Heart right ventricle (tissue), 16 donors: ENCODE measurements around the gene KIF26A. TPM values are rescaled to one million over a fixed set of nuclear protein-coding genes. Genes with fewer than 3 reads are reported as not detected.

ENCODE experiments used
- ATAC-seq, 8 donors: fragments of 200-7000 bp; cut with Tn5 transposase; one replicate each; pipeline ENCODE4 v1.9.1; 2020; ENCODE audit warnings: mild to moderate bottlenecking in 8 of 8, moderate library complexity in 8 of 8, moderate number of reproducible peaks in 1 of 8
- DNase-seq, 2 donors: peaks; one replicate each; pipeline ENCODE4 v3.0.0-alpha.2; 2020
- H3K27ac ChIP-seq, 10 donors: fragments of 200-600 bp; sonication (generic) in 2 of 10; one replicate each; pipeline versions ENCODE4 v1.5.0 to v1.8.0; 2020 to 2022; ENCODE audit warnings: mild to moderate bottlenecking in 3 of 10
- H3K27me3 ChIP-seq, 7 donors: fragments of 200-600 bp; one replicate each; pipeline ENCODE4 v1.8.0; 2021 to 2022; ENCODE audit warnings: mild to moderate bottlenecking in 2 of 7
- H3K36me3 ChIP-seq, 9 donors: fragments of 200-600 bp; sonication (generic) in 1 of 9; one replicate each; pipeline versions ENCODE4 v1.5.0 to v1.8.0; 2020 to 2022; ENCODE audit warnings: mild to moderate bottlenecking in 2 of 9
- H3K4me1 ChIP-seq, 9 donors: fragments of 200-600 bp; sonication (generic) in 1 of 9; one replicate each; pipeline versions ENCODE4 v1.5.0 to v1.8.0; 2020 to 2022; ENCODE audit warnings: mild to moderate bottlenecking in 4 of 9
- H3K4me3 ChIP-seq, 10 donors: fragments of 200-600 bp; sonication (generic) in 2 of 10; one replicate each; pipeline versions ENCODE4 v1.5.0 to v1.8.0; 2020 to 2022; ENCODE audit warnings: mild to moderate bottlenecking in 7 of 10, moderate library complexity in 2 of 10
- H3K9me3 ChIP-seq, 11 donors: fragments of 200-600 bp in 10 of 11; sonication (generic) in 2 of 11; one replicate each; pipeline versions ENCODE4 v1.5.0 to v1.8.0; 2013 to 2022; ENCODE audit warnings: mild to moderate bottlenecking in 2 of 11, control low read depth in 1 of 11, moderate library complexity in 1 of 11
- WGBS, 2 donors: extraction: QIAGEN DNeasy Blood & Tissue Kit; methylation state at CpG; one replicate each; pipeline ENCODE4 v1.1.7; 2013; ENCODE audit warnings: inconsistent platforms in 1 of 2; 5-methylcytosine and 5-hydroxymethylcytosine counted together
- intact Hi-C, 10 donors: fragments of 100-400 bp; cut with DNase I; formaldehyde crosslinking; loops; one replicate each; pipeline versions ENCODE4 v1.11.1 to v1.14.2; 2022
- polyA plus RNA-seq, 2 donors: library from polyadenylated mRNA; stranded (reverse); fragments of 200-250 nt; gene quantifications; one replicate each; pipeline ENCODE4 v1.2.3, GENCODE V29; 2013
- total RNA-seq, 10 donors: library from RNA; stranded (reverse); fragmentation: NEBNext Ultra II Directional in 3 of 10; extraction: Animal tissue kit (Norgen Biotek cat#: 25700) in 3 of 10; gene quantifications; one replicate each; pipeline versions ENCODE4 v1.2.1 to v1.2.4, GENCODE V29; 2021 to 2023
- TF ChIP-seq, protein P1 (sequence below), 9 donors: fragments of 200-600 bp; sonication (generic) in 2 of 9; IDR thresholded peaks; one replicate each; pipeline versions ENCODE4 v1.5.0 to v1.8.0; 2021 to 2022; ENCODE audit warnings: antibody characterized with exemption in 9 of 9, mild to moderate bottlenecking in 5 of 9, moderate library complexity in 1 of 9
- donor health status: Arrhythmogenic right ventricular cardiomyopathy.
- donor health status: ischemic (EF 13 %, LVEDD 7.1; RV severe dilation, severe dysfunction).
- donor health status: healthy with polysubstance abuse.
- donor health status: DM: no; HTN: yes; CAD: no.
- donor health status: DM: no; HTN: no; CAD: no.
- donor health status: ischemic (EF 25% LVEDD 6.9; RV normal size, moderate dysfunction).
- donor health status: ischemic (EF 25% LVEDD 5.7; RV mildly dilated, moderate dysfunction).
- donor health status: healthy.
- donor health status: DM: yes; HTN: yes; CAD: no.
- donor health status: Ischemic cardiomyopathy.
- donor health status: ischemic (EF 35%, LVEDD 5.7; RV mildly dilated, moderate dysfunction).
- donor health status: nonischemic (EF 11% LVEDD 7.7; RV severe dilation, severe dysfunction).
- donor health status: DM: yes; HTN: yes; CAD: no.
- donor health status: PGD.
- donor health status: ischemic (EF 29% LVEDD 5.4; RV normal size, mild dysfunction).
- donor health status: nonischemic (EF 23%, LVEDD 6.1; RV moderate dilation, normal function).

The KIF26A gene
- total and polyA plus RNA-seq, 12 donors, result 4.1 to 12.2 (median 6.6) TPM

GRCh38 chr14:104123879-104124278, 14.5 kb upstream of the KIF26A start:
- WGBS, 2 donors, result 98 to 100% methylated on average over 1 of the region's 1 CpG
- TF ChIP-seq, protein P1, sequence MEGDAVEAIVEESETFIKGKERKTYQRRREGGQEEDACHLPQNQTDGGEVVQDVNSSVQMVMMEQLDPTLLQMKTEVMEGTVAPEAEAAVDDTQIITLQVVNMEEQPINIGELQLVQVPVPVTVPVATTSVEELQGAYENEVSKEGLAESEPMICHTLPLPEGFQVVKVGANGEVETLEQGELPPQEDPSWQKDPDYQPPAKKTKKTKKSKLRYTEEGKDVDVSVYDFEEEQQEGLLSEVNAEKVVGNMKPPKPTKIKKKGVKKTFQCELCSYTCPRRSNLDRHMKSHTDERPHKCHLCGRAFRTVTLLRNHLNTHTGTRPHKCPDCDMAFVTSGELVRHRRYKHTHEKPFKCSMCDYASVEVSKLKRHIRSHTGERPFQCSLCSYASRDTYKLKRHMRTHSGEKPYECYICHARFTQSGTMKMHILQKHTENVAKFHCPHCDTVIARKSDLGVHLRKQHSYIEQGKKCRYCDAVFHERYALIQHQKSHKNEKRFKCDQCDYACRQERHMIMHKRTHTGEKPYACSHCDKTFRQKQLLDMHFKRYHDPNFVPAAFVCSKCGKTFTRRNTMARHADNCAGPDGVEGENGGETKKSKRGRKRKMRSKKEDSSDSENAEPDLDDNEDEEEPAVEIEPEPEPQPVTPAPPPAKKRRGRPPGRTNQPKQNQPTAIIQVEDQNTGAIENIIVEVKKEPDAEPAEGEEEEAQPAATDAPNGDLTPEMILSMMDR (IDR thresholded peaks at IDR 0.05), result no peak
- intact Hi-C loops, result no loop called here
- ATAC-seq, result no peak
- no peak for DNase-seq
- H3K27me3 ChIP-seq, result peaks cover 0 to 55% (median 23%) of the 10 kb centered on the region in 7 donors
- H3K4me1 ChIP-seq, result no peaks in the 10 kb centered on the region
- no peaks in the 10 kb centered on the region for H3K36me3 ChIP-seq
- no peak overlapping the region for H3K27ac ChIP-seq
- H3K4me3 ChIP-seq, result no peak overlapping the region
- H3K9me3 ChIP-seq, result peaks cover 0 to 36% (median 21%) of the 10 kb centered on the region in 11 donors

DNA sequence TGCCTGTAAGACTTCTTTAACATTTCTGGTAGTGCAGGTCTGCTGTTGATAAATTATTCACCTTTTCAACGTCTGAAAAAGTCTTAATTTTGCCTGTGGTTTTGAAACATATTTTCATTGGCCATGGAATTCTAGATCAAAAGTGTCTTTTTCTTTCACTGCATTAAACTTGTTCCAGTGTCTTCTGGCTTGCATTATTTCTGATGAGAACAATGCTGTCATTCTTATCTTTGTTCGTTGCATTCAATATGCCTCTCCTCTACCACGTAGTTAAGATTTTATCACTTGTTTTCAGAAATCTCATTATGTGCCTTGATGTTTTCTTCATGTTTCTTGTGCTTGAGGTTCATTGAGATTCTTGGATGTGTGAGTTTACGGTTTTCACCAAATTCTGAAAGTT, 13.4 kb upstream of the KIF26A start:
- Histone ChIP-seq H3K36me3 (no peaks in the 10 kb centered on the region), H3K27me3 (peaks cover 0 to 43% (median 12%) of the 10 kb centered on the region in 7 donors), H3K9me3 (peaks cover 0 to 46% (median 28%) of the 10 kb centered on the region in 11 donors), H3K27ac (no peak overlapping the region), H3K4me3 (no peak overlapping the region), H3K4me1 (no peaks in the 10 kb centered on the region)
- ATAC-seq (no peak), DNase-seq (no peak)
- TF ChIP-seq, protein P1 (IDR thresholded peaks at IDR 0.05), result no peak
- intact Hi-C loops, result loop anchor here in 2 of 10 donors (5.0 kb wide), 2 partner anchors 43 to 48 kb away; no protein-coding TSS in a partner anchor
- 77 to 79% methylated on average over 4 of the region's 4 CpGs for WGBS, 2 donors

- ATAC-seq (no peak), DNase-seq (no peak)
- no peaks in the 10 kb centered on the region for H3K36me3 ChIP-seq
- TF ChIP-seq, protein P1 (IDR thresholded peaks at IDR 0.05), result no peak
- intact Hi-C loops, result loop anchor here in 2 of 10 donors (5.0 kb wide), 2 partner anchors 44 to 49 kb away; no protein-coding TSS in a partner anchor
- no peak overlapping the region for H3K4me3 ChIP-seq
- peaks cover 0 to 53% (median 30%) of the 10 kb centered on the region in 11 donors for H3K9me3 ChIP-seq
- peaks cover 0 to 26% (median 3%) of the 10 kb centered on the region in 7 donors for H3K27me3 ChIP-seq
- WGBS, 2 donors, result 94 to 96% methylated on average over 2 of the region's 2 CpGs
- H3K27ac ChIP-seq, result no peak overlapping the region
- H3K4me1 ChIP-seq, result no peaks in the 10 kb centered on the region
Measured at GRCh38 chr14:104126753-104127152, 11.6 kb upstream of the KIF26A start.

DNA sequence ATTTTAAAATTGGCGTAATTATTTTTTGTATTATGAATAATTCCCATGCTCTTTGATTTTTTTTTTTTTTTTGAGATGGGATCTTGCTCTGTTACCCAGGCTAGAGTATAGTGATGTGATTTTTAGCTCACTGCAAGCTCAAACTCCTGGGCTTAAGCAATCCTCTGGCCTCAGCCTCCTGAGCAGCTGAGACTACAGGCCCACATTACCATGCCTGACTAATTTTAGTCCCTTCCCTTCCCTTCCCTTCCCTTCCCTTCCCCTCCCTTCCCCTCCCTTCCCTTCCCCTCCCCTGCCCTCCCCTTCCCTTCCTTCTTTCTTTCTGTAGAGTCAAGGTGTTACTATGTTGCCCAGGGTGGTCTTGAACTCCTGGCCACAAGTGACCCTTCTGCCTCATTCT, 9.4 kb upstream of the KIF26A start:
- H3K36me3 ChIP-seq, result no peaks in the 10 kb centered on the region
- TF ChIP-seq, protein P1 (IDR thresholded peaks at IDR 0.05), result no peak
- intact Hi-C loops, result loop anchor here in 2 of 10 donors (5.0 kb wide), 2 partner anchors 47 to 52 kb away; no protein-coding TSS in a partner anchor
- DNase-seq (no peak), ATAC-seq (no peak)
- H3K27ac ChIP-seq, result no peak overlapping the region
- H3K27me3 ChIP-seq, result peaks cover 0 to 25% (median 9%) of the 10 kb centered on the region in 7 donors
- no peak overlapping the region for H3K4me3 ChIP-seq
- WGBS, 2 donors, result 96 to 97% methylated on average over 1 of the region's 1 CpG
- no peaks in the 10 kb centered on the region for H3K4me1 ChIP-seq
- H3K9me3 ChIP-seq, result peaks cover 0 to 39% (median 25%) of the 10 kb centered on the region in 11 donors
